ENCODE measurements around the gene LRRC71.

- TF ChIP-seq GATA3 (IDR thresholded peaks at IDR 0.05; ENCODE audit: low read depth, low read length) (no peak), GATA2 (IDR thresholded peaks at IDR 0.05; ENCODE audit: low read depth, low read length) (no peak)
Measured at GRCh38 chr1:156964441-156964840, 44.0 kb downstream of the LRRC71 start.

All from SH-SY5Y (cell line).